Measurements from ENCODE around the gene PRDM8. TPM values are rescaled to one million over a fixed set of nuclear protein-coding genes. Genes with fewer than 3 reads are reported as not detected.

The PRDM8 gene
- total RNA-seq, 1 donor from 2014 or later = not detected

DNA sequence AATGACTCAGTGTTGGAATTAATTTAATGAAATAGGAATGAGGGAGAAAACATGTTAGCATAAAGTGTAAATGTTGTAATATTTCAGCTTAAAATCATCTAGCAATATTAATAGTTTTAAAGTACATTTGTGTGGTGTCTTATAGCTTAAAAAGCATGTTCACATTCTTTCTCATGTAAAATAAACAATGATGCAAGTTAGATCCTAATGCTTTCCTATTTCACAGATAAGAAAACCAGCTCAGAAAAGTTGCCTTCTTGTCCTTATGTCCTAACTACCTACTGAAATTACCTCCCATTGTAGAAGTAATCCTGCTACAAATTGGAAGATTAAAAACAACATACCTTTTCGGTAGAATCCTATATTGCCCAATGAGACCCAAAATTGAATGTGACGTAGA is 40.9 kb upstream of the PRDM8 start:
- no peak overlapping the region for H3K4me3 Mint-ChIP-seq
- Histone ChIP-seq H3K4me3 (no peak overlapping the region), H3K4me1 (no peaks in the 10 kb centered on the region), H2AFZ (replicated peaks) (no peak overlapping the region), H3K36me3 (no peaks in the 10 kb centered on the region), H3K4me2 (no peak overlapping the region), H3K27me3 (no peaks in the 10 kb centered on the region), H3K27ac (no peak overlapping the region), H3K9ac (no peak overlapping the region), H3F3A (ENCODE audit: low read depth) (no peaks in the 10 kb centered on the region), H4K20me1 (ENCODE audit: low read depth) (no peaks in the 10 kb centered on the region), H3K9me3 (ENCODE audit: low read depth) (no peaks in the 10 kb centered on the region), H3K79me2 (ENCODE audit: low read depth) (no peaks in the 10 kb centered on the region)
- no peaks in the 10 kb centered on the region for H3K36me3 Mint-ChIP-seq
- DNase-seq (ENCODE audit: low spot score) = no peak
- no peaks in the 10 kb centered on the region for H3K27me3 Mint-ChIP-seq (ENCODE audit: insufficient read depth, low read depth)
- no peak for TF ChIP-seq EZH2phosphoT487 (IDR thresholded peaks at IDR 0.05)
- TF ChIP-seq, protein P1, sequence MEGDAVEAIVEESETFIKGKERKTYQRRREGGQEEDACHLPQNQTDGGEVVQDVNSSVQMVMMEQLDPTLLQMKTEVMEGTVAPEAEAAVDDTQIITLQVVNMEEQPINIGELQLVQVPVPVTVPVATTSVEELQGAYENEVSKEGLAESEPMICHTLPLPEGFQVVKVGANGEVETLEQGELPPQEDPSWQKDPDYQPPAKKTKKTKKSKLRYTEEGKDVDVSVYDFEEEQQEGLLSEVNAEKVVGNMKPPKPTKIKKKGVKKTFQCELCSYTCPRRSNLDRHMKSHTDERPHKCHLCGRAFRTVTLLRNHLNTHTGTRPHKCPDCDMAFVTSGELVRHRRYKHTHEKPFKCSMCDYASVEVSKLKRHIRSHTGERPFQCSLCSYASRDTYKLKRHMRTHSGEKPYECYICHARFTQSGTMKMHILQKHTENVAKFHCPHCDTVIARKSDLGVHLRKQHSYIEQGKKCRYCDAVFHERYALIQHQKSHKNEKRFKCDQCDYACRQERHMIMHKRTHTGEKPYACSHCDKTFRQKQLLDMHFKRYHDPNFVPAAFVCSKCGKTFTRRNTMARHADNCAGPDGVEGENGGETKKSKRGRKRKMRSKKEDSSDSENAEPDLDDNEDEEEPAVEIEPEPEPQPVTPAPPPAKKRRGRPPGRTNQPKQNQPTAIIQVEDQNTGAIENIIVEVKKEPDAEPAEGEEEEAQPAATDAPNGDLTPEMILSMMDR (IDR thresholded peaks at IDR 0.05) = no peak
- no peak for TF ChIP-seq EZH2 (IDR thresholded peaks at IDR 0.05)
- H3K9me3 Mint-ChIP-seq = peaks cover 3% of the 10 kb centered on the region
- H3K4me1 Mint-ChIP-seq = no peaks in the 10 kb centered on the region
- H3K27ac Mint-ChIP-seq = no peak overlapping the region

DNA sequence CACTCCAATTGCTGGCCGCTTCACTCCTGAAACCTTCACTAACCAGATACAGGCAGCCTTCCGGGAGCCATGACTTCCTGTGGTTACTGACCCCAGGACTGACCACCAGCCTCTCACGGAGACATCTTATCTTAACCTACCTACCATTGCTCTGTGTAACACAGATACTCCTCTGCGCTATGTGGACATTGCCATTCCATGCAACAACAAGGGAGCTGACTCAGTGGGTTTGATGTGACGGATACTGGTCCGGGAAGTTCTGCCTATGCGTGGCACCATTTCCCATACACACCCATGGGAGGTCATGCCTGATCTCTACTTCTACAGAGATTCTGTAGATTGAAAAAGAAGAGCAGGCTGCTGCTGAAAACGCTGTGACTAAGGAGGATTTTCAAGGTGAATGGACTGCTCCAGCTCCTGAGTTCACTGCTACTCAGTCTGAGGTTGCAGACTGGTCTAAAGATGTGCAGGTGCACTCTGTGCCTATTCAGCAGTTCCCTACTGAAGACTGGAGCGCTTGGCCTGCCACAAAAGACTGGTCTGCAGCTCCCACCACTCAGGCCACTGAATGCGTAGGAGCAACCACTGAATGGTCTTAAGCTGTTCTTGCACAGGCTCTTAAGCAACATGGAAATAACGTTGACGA is 35.8 kb upstream of the PRDM8 start:
- H3K79me2 ChIP-seq (ENCODE audit: low read depth) = no peaks in the 10 kb centered on the region
- H2AFZ ChIP-seq (replicated peaks) = no peak overlapping the region
- no peaks in the 10 kb centered on the region for H3K9me3 ChIP-seq (ENCODE audit: low read depth)
- Mint-ChIP-seq H3K9me3 (peaks cover 3% of the 10 kb centered on the region), H3K4me1 (no peaks in the 10 kb centered on the region), H3K36me3 (no peaks in the 10 kb centered on the region), H3K27me3 (ENCODE audit: insufficient read depth, low read depth) (no peaks in the 10 kb centered on the region), H3K4me3 (no peak overlapping the region), H3K27ac (no peak overlapping the region)
- no peak overlapping the region for H3K27ac ChIP-seq
- H3K9ac ChIP-seq = no peak overlapping the region
- H3K4me1 ChIP-seq = no peaks in the 10 kb centered on the region
- peaks cover 25% of the 10 kb centered on the region for H3K27me3 ChIP-seq
- no peaks in the 10 kb centered on the region for H3F3A ChIP-seq (ENCODE audit: low read depth)
- no peak for DNase-seq (ENCODE audit: low spot score)
- no peak overlapping the region for H3K4me3 ChIP-seq
- H3K36me3 ChIP-seq = no peaks in the 10 kb centered on the region
- H3K4me2 ChIP-seq = no peak overlapping the region
- TF ChIP-seq, protein P1 (IDR thresholded peaks at IDR 0.05) = no peak
- TF ChIP-seq EZH2 (IDR thresholded peaks at IDR 0.05) (no peak), EZH2phosphoT487 (IDR thresholded peaks at IDR 0.05) (no peak)
- H4K20me1 ChIP-seq (ENCODE audit: low read depth) = no peaks in the 10 kb centered on the region

DNA sequence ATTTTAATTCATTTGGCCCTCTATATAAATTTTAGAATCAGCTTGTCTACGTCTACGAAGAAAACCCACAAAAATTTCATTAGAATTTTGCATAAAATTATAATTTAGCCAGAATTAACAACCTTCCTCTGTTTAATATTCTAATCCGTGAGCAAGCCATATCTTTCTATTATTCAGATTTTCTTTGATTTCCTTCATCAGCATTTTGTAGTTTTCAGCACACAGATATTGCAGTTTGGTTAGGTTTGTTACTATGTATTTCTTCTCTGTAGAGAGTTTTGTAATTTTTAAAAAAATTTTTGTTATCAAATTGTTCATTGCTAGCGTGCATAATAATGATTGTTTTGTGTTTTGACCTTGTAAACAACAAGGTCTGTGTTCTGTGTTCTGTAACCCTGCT is 34.9 kb upstream of the PRDM8 start:
- Histone ChIP-seq H2AFZ (replicated peaks) (no peak overlapping the region), H3K36me3 (no peaks in the 10 kb centered on the region), H3K4me2 (no peak overlapping the region), H3F3A (ENCODE audit: low read depth) (no peaks in the 10 kb centered on the region), H3K79me2 (ENCODE audit: low read depth) (no peaks in the 10 kb centered on the region), H3K27me3 (peaks cover 33% of the 10 kb centered on the region), H3K9ac (no peak overlapping the region), H4K20me1 (ENCODE audit: low read depth) (no peaks in the 10 kb centered on the region), H3K9me3 (ENCODE audit: low read depth) (no peaks in the 10 kb centered on the region), H3K4me3 (no peak overlapping the region), H3K27ac (no peak overlapping the region), H3K4me1 (no peaks in the 10 kb centered on the region)
- Mint-ChIP-seq H3K4me3 (no peak overlapping the region), H3K27ac (no peak overlapping the region), H3K9me3 (peaks cover 3% of the 10 kb centered on the region), H3K36me3 (no peaks in the 10 kb centered on the region), H3K27me3 (ENCODE audit: insufficient read depth, low read depth) (no peaks in the 10 kb centered on the region), H3K4me1 (no peaks in the 10 kb centered on the region)
- TF ChIP-seq, protein P1 (IDR thresholded peaks at IDR 0.05) = no peak
- TF ChIP-seq EZH2 (IDR thresholded peaks at IDR 0.05) (no peak), EZH2phosphoT487 (IDR thresholded peaks at IDR 0.05) (no peak)
- DNase-seq (ENCODE audit: low spot score) = no peak

Measured in neural progenitor cell (in vitro differentiated cells).